Ovary (tissue), 9 donors: Measurements from ENCODE around the gene RHEB. TPM values are rescaled to one million over a fixed set of nuclear protein-coding genes. Genes with fewer than 3 reads are reported as not detected.

ENCODE experiments used
- DNase-seq, 5 donors: peaks; one replicate each; pipeline ENCODE4 v3.0.0-alpha.2; 2019 to 2020
- H3K27ac ChIP-seq, 2 donors: fragments of 200-600 bp; one replicate each; pipeline versions ENCODE4 v1.5.1 to v1.8.0; 2019 to 2022
- H3K27me3 ChIP-seq: fragments of 200-600 bp; one replicate; pipeline ENCODE4 v1.8.0; 2022
- H3K36me3 ChIP-seq: fragments of 200-600 bp; sonication (generic); one replicate; pipeline ENCODE4 v1.5.1; 2019
- H3K4me1 ChIP-seq: one replicate; pipeline ENCODE4 v1.8.1; 2013; ENCODE audit warnings: mild to moderate bottlenecking, moderate library complexity; ENCODE audit not compliant: insufficient read depth
- H3K4me3 ChIP-seq: fragments of 200-600 bp; sonication (generic); one replicate; pipeline ENCODE4 v1.5.1; 2017
- H3K9me3 ChIP-seq, 2 donors: fragments of 200-600 bp in 1 of 2; sonication (generic) in 1 of 2; one replicate each; pipeline versions ENCODE4 v1.5.1 to v1.8.1; 2013 to 2019; ENCODE audit warnings: mild to moderate bottlenecking in 1 of 2, moderate library complexity in 1 of 2
- CTCF ChIP-seq, 3 donors: fragments of 450-650 bp in 2 of 3; fragments of 200-600 bp in 1 of 3; IDR thresholded peaks; one replicate each; pipeline versions ENCODE4 v1.5.1 to v1.8.0; 2016 to 2022; ENCODE audit warnings: antibody characterized with exemption in 3 of 3, mild to moderate bottlenecking in 1 of 3
- EP300 ChIP-seq: sonication (generic); formaldehyde crosslinking; IDR thresholded peaks from one replicate; pipeline ENCODE4 v1.6.1; 2017; ENCODE audit warnings: antibody characterized with exemption
- POLR2A ChIP-seq: fragments of 450-650 bp; IDR thresholded peaks from one replicate; pipeline ENCODE4 v1.6.1; 2017; ENCODE audit warnings: antibody characterized with exemption, mild to moderate bottlenecking, moderate library complexity
- WGBS, 3 donors: extraction: QIAGEN DNeasy Blood & Tissue Kit in 1 of 3; methylation state at CpG; one replicate each; pipeline versions ENCODE4 v1.1.5 to v1.1.7; 2013 to 2017; 5-methylcytosine and 5-hydroxymethylcytosine counted together
- intact Hi-C, 4 donors: fragments of 100-400 bp; cut with DNase I; formaldehyde crosslinking; loops; one replicate each; pipeline versions ENCODE4 v1.11.0 to v1.15.1; 2022 to 2023
- polyA plus RNA-seq, 2 donors: library from polyadenylated mRNA; stranded (reverse); fragments of 200-250 nt in 1 of 2; fragments of 350-450 nt in 1 of 2; fragmentation: Illumina TruSeq in 1 of 2; extraction: RNeasy Lipid Tissue Mini Kit (QIAGEN cat#74804) in 1 of 2; gene quantifications; one replicate each; pipeline ENCODE4 v1.2.3, GENCODE V29; 2013 to 2014
- total RNA-seq, 7 donors: library from RNA; depleted of rRNA in 2 of 7; stranded (reverse); fragments of >200 nt in 2 of 7; fragmentation: NEBNext Ultra II Directional in 3 of 7; extraction: Animal tissue kit (Norgen Biotek cat#: 25700) in 3 of 7; gene quantifications; one replicate each; pipeline versions ENCODE4 v1.1.0 to v1.2.4, GENCODE V29; 2016 to 2023
- donor health status: DM: no; HTN: no; CAD: no; lungs with moderate emphysema.
- donor health status: DM: no; HTN: no; CAD: no.
- donor health status: Bipolar disorder and iron deficiency.
- donor health status: DM: yes; HTN: yes; CAD: no.
- donor health status: DM: no; HTN: no; CAD: no.
- donor health status: DM: yes; HTN: yes; CAD: no.

RHEB gene
- total and polyA plus RNA-seq, 9 donors = 77.6 to 167 (median 91.8) TPM

- intact Hi-C loops = loop anchor here in 3 of 4 donors (1.0 to 5.0 kb wide), 4 partner anchors 80 to 134 kb away; no protein-coding TSS in a partner anchor
- Histone ChIP-seq H3K27me3 (no peaks in the 10 kb centered on the region), H3K4me1 (peaks cover 1% of the 10 kb centered on the region), H3K27ac (peak overlapping the region; percentile 0 to 64), H3K36me3 (no peaks in the 10 kb centered on the region), H3K9me3 (no peaks in the 10 kb centered on the region), H3K4me3 (peak overlapping the region; percentile 52)
- TF ChIP-seq EP300 (no peak), CTCF (IDR thresholded peaks at IDR 0.05) (peak; percentile 70 to 86 (median 86)), POLR2A (no peak)
- peak; percentile 70 to 86 (median 79) for DNase-seq
- WGBS, 3 donors = 4 to 15% (median 8%) methylated on average over 47 to 61 of the region's 61 CpGs
Observed at GRCh38 chr7:151448261-151449252, 71.1 kb downstream of the RHEB start.

DNA sequence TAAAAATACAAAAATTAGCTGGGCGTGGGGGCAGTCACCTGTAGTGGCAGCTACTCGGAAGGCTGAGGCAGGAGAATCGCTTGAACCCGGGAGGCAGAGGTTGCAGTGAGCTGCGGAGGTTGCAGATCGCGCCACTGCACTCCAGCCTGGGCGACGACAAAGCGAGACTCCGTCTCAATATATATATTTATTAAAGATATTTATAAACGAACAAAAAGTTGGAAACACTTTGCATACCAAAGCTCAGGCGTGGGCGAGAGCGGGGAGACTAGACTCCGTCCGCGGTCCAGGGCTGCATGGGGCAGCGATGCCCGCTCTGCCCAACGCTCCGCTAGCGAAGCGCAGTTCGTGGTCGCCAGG is 71.8 kb downstream of the RHEB start:
- peak overlapping the region in 1 of 2 donors; percentile 64 for H3K27ac ChIP-seq

DNA sequence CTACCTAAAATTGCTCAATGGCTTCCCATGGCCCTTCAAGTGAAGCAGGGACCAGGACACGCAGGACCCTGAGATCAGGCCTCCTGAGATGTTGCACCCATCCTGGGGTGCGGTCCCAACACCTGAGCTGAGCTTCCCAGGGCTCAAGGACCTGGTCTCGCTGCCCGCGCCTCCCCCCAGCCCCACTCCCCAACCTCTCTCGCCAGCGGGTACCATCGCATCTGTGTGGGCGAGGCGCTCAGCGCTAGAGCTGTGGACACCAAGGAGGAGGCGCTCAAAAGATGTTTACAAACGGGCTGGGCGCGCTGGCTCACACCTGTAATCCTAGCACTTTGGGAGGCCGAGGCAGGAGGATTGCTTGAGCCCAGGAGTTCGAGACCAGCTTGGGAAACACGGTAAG is 72.4 kb downstream of the RHEB start:
- no peaks in the 10 kb centered on the region for H3K9me3 ChIP-seq
- WGBS, 3 donors = 95 to 97% (median 96%) methylated on average over 18 of the region's 18 CpGs
- no peaks in the 10 kb centered on the region for H3K27me3 ChIP-seq
- DNase-seq = peak in 2 of 5 donors; percentile 17 to 38
- H3K4me1 ChIP-seq = peaks cover 1% of the 10 kb centered on the region
- no peak overlapping the region for H3K27ac ChIP-seq
- no peak overlapping the region for H3K4me3 ChIP-seq
- intact Hi-C loops = loop anchor here in 2 of 4 donors (2.0 to 5.0 kb wide), 2 partner anchors 79 to 80 kb away; no protein-coding TSS in a partner anchor
- TF ChIP-seq EP300 = no peak
- no peak for TF ChIP-seq CTCF (IDR thresholded peaks at IDR 0.05)
- H3K36me3 ChIP-seq = no peaks in the 10 kb centered on the region

More for the DNA sequence above, 71.8 kb downstream of the RHEB start:
- peak in 1 of 5 donors; percentile 21 for DNase-seq
- intact Hi-C loops = loop anchor here (1.0 to 5.0 kb wide), 4 partner anchors 79 to 133 kb away; no protein-coding TSS in a partner anchor
- no peaks in the 10 kb centered on the region for H3K27me3 ChIP-seq
- peak overlapping the region; percentile 52 for H3K4me3 ChIP-seq
- TF ChIP-seq POLR2A = no peak
- TF ChIP-seq CTCF (IDR thresholded peaks at IDR 0.05) = no peak
- TF ChIP-seq EP300 = no peak
- H3K36me3 ChIP-seq = no peaks in the 10 kb centered on the region
- H3K4me1 ChIP-seq = peaks cover 1% of the 10 kb centered on the region
- no peaks in the 10 kb centered on the region for H3K9me3 ChIP-seq
- 47 to 66% (median 64%) methylated on average over 26 of the region's 26 CpGs for WGBS, 3 donors

DNA sequence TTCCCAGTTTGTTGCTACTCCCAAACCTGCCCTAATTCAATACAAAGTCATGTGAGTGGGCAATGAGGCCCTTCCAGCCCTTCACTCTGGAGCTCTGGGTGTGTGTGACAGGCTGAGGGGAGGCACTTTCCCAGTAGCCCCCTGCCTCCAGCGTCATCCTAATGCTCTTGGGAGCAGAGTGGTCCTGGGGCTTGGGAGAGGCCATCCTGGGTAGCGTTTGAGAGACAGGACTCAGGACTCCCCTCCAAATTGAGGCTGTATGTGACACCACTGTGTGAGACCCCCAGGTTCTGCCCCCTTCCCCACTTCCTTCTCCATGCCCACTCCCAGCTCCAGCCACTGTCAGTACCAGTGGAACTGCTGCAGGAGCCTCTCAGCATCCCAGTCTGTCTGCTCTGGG is 73.3 kb downstream of the RHEB start:
- peak in 2 of 5 donors; percentile 8 to 19 for DNase-seq
- intact Hi-C loops = loop anchor here in 2 of 4 donors (2.0 to 5.0 kb wide), 2 partner anchors 78 to 79 kb away; no protein-coding TSS in a partner anchor
- 83 to 97% (median 88%) methylated on average over 2 of the region's 2 CpGs for WGBS, 3 donors
- Histone ChIP-seq H3K4me3 (no peak overlapping the region), H3K4me1 (peaks cover 2% of the 10 kb centered on the region), H3K36me3 (no peaks in the 10 kb centered on the region), H3K9me3 (no peaks in the 10 kb centered on the region), H3K27ac (no peak overlapping the region), H3K27me3 (no peaks in the 10 kb centered on the region)
- no peak for TF ChIP-seq POLR2A
- TF ChIP-seq EP300 = no peak
- TF ChIP-seq CTCF (IDR thresholded peaks at IDR 0.05) = no peak
